ENCODE measurements around the gene TAF15.

DNA sequence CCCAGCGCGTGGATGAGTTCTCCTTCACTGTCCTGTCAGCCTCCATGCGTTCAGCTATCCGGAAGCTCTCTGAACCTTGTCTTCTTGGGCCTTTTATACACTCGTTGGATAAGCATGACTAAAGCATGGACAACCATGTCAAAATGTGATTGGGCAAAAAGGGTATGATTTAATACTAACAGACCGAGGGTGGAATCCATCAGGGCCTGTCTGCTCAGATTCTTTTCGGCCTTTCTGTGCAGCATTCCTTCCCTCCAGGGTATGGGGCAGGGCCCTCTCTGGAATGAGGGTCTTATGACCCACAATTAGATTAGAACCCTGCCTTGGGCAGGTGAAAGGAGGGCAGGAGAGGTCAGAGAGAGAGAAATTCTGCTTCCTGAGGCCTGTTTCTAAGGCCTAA lies 84.9 kb downstream of the TAF15 start:
- TF ChIP-seq CTCF (IDR thresholded peaks at IDR 0.05) (no peak), POLR2A (IDR thresholded peaks at IDR 0.05) (no peak)

All from thyroid gland (tissue), 4 donors.